GM19328 (cell line): Measurements from ENCODE around the gene IQCE.

Source experiments
- ATAC-seq: cut with Tn5 transposase; IDR thresholded peaks from one replicate; pipeline ENCODE4 v1.9.1; 2021; ENCODE audit warnings: mild to moderate bottlenecking, moderate library complexity; ENCODE audit not compliant: unreplicated experiment

Gene IQCE

DNA sequence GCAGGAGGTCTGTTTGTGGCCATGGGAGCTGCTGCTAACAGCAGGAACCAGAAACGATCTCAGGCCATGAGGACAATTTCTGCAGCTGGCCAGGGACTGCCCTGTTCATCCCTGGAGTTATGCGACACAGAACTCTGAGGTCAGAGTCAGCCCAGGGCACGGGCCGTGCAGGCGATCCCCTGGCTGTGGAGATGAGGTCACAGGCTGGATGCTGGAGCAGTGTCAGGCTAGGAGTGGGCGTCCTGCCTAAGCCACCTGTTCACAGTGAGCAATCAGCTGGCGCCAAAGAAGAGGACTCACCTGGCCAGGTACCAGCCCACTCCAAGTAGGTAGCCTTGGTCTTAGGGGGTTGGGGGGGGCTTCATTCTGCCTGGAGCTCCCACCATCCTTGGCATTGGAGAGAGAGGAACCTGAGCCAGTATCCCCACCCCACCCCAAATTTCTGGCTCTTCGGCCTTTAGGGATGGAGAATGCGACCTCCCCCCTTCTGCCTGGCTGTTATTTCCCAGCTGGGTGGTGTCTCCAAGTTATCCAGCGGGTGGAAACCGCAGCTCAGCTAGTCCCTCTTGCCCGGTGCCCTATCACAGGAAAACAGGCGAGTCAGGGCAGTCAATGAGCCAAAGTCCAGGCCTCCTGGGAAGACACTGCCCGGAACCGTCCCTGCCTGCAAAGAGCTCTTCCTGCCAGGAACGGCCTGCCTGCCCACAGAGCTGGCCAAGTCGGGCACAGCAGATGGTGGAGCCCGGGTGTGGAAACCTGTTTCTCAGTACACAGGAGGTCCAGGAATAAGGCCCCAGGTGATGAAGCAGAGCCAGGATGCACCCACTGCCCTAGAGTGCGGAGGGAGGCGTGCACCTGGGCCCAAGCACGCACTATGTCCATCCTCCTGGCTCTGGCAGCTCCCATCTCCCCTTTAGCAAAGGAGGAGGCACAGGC is 71.2 kb downstream of the IQCE start:
- ATAC-seq = no peak

DNA sequence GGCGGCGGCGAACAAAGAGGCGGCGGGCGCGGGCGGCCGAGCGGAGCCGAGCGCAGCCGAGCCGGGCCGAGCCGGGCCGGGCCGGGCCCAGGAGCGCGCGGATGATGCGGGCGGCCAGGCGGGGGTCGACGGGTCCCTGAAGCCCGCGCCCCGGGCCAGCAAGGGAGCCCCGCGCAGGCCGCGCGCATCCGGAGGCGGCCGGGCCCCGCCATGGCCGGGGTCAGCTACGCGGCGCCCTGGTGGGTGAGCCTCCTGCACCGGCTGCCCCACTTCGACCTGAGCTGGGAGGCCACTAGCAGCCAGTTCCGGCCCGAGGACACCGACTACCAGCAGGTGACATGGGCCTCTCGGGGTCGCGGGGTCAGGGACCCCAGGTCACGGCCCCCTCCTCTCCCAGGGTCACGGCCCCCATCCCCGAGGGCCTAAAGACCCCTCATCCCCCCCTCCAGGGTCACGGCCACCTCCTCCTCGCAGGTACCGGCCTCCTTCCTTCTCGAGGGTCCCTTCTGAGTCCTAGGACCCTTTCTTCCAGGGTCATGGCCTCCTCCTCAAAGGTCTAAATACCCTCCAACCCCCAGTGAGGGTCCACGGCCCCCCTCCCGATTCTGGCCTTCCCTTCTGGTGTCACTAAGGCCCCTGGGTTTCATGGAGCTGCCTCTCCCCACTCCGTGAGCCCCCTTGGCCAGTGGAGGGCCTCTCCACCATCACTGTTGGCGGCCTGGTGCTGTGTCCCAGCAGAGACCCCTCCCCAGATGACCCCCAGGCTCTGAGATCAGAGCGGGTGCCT is 73.4 kb downstream of the IQCE start, which contains the start of gene TTYH3:
TSS of gene TTYH3 (plus strand) at position 41 of the 787 bp plus-strand sequence. CDS start at position 211, 170 bp downstream.
- ATAC-seq = peak; percentile 23

DNA sequence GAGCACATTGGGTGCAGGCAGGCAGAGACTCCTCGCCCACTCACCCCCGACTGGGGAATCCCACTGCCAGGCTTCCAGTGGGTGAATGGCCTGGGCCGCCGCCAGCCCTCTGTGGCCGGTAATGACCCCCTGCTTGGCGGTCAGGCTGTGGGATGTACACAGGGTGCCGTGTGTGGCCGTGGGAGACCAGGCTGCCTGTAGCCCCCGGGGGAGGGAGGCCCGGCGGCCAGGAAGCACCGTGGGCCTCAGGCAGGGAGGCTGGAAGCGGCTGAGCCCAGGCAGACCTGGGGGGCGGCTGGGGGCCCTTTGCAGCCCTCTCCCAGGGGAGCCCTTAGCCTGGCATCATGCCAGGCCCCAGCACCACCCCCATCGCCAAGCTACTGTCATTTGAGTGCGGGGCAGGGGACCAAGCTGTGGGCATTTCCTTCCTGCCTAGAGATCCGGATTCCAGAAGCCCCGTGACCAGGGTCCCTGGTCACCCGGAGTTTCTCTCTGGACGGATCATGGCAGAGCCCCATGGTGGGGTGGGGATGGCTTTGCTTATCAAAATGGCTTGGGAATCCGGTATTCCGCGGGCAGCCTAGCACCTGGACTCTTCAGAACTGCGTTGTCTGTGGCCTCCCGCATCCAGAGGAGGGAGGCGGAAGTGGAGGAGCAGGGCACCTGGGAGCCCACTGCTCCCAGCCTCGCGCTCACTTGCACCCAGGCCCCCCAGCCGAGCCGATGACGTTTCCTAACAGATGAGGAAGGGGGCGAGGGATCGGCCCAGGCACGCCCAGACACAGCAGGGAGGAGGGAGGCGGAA is 74.2 kb downstream of the IQCE start:
- ATAC-seq = no peak

DNA sequence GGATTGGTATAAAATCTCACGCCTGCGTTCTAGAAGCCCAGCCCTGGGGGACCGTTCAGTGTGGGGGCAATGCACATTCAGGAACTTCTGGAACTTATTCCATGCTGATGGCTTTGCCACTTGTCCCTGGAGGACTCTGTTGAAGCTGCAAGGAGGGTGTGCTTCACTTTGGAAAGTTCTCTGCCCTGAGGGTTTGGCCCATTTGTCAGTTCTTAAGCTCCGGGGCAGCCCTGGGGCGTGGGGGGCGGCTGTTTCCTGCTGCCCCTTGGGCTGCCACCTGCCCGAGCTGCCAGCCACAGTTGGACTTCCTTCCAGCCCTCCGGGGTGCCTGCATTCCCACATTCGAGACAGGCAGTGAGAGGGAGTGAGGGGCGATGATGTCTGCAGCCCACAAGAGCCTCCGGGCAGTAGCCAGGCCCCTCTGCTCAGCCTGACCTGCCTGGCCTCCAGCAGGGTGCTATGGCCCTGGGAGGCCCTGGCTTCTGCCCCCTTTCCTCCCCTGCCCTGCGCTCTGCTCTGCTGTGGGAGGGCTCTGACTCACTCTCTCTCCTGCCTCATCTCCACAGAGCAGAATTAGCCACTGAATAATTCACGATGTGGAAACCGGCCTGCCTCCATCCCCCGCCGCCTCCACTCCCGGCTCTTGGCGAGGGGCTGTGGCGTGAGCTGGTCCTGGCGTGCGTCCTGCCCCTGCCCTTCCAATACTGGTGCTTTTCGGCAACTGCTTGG is 74.9 kb downstream of the IQCE start:
- no peak for ATAC-seq

DNA sequence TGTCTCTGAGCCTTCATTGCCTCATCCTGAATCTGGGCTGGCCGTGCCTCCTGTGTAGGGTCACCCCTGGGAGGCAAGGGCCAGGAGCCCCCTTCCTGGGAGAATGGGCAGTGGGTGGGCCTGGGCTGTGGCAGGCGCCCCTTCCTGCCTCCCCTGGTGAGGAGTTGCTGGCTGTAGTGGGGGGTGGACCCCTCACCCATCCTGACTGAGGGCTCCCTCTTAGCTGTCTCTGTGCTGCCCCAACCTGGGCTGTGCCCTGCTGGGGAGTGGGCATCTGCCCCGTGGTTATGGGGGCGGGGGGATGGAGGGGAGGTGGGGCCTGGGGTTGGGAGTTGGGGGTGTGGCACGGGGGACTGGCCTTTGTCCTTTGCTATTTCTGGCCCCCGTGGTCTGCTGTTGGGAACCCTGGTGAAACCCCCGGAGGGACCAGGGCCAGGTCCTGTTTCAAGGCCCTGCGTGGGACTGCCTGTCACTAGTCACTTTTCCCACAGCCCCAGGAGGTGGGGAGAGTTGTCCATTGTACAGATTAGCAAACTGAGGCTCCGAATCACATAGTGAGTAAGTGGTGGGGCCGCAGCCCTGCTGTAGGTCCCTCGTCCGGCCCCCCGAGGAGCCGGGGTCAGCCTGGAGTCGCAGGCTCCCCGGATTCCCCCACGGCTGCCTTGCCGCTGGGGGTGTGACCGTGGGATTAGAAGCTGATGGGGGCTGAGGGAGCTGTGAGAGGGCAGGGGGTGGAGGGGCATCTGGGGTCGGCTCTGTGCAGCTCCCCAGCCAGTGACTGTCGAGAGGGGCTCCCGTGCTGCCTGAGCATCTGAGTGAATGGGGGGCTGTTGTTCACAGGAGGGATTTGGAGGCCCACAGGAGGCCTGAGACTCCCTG is 75.7 kb downstream of the IQCE start:
- ATAC-seq = no peak

DNA sequence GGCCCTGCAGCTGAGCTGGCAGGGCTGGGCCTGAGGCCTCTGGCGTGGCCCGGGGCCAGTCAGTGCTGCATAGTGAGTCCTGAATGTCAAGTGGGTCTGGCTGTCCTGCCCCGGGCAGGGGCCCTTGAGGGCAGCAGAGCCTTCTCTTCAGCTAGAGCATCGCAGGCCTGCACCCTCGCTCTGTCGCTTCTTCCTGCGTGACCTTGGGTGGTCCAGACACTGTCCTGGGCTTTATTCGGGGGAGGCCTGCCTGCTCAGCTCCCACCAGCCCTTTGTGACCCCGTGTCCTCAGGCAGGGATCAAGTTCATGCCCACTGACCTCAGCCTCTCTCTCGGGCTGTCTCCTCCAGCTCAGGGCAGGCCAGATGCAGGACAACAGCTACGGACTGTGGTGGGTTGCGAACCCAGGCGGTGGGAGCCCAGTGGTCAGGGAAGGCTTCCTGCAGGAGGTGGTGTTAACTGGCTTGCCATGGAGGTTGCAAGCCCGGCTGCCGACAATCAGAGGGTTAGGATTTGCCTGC is 76.4 kb downstream of the IQCE start:
- ATAC-seq = no peak

DNA sequence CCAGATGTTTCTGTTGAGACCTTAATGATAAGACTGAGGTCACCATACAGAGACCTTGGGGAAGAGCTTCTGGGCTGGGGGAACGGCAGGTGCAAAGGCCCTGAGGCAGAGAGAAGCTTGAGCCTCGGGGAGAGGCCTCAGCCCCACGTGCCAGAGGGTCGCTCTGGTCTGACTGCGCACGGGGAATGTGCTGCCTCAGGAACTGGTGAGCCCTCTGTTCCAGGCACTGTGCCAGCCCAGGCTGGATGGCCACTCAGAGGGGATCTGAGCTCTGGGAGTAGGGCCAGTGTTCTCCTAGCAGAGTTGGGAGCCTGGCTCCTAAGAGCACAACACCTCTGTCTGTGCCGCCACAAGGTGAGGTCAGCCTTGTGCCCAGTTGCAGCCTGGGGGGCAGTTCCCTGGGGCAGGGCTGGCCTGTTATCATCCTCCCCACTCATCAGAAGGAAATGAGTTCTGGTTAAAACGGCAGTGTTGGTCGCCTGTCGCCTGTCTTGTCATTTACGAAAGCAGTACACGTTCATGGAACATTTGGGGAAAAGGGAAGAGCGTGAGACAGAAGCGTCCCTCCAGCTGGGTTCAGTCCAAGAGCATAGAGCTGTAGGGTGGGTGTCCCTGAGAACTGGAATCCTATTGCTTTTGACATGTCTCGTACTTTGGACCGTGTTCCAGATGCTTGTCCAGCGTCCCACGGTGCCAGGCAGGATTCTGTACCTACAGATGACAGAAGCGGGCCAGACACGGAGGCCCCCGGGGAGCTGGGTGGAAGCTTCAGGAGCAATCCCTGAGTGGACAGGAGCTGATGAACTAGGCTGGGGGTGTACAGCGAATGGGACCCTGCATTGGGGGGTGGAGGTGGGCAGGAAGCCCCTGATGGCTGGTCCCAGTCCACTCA is 77.3 kb downstream of the IQCE start:
- no peak for ATAC-seq

DNA sequence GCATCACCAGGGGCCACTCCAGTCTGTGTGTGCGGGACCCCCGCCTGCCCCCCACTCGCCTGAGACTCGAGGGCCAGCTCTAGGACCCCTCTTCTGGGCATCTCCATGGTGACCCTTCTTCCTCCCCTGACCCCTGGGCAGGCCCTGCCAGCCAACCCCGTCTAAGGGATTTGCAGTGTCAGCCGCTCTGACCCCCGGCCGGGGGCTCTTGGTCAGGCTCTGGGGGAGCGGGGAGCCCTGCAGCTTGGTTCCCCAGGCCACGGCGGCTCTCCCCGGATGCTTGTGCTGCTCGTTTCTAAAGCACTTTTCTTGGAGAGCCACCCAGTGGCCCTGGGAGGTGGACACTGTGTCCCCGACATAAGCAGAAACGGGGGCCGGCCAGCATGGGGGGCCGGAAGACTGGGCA is 78.3 kb downstream of the IQCE start:
- no peak for ATAC-seq

DNA sequence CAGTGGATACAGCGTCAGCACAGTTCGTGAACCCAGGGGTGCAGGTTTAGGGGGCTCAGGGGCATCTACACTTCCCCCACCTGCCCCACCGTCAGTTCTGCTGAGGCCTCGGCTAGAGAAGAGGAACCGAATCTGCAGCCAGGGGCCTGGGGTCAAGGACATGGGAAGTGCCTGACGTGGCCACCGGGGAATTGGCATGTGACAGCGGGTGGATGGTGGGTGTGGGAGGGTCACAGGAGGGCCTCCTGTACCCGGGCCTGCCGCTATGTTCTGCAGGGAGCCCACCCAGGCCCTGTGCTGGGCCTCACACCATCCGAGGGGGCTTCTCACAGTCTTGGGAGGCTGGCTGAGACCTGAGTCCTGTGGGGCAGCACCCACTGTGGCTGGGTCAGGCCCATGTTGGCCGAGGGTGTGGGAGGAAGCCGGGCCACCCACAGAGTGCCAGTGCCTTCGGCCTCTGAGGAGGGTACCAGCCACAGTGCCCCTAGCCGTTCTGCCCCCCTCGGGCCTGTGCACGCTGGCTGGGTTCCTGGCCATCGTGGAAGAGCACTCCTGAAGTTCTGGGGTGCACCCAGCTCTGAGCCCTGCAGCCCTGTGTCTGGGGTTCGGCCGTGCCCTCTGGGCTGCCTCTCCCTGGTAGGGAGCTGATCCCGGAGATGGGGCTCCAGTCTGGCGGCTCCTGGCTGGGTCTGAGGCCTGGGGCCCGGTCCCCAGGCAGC is 78.9 kb downstream of the IQCE start:
- no peak for ATAC-seq

DNA sequence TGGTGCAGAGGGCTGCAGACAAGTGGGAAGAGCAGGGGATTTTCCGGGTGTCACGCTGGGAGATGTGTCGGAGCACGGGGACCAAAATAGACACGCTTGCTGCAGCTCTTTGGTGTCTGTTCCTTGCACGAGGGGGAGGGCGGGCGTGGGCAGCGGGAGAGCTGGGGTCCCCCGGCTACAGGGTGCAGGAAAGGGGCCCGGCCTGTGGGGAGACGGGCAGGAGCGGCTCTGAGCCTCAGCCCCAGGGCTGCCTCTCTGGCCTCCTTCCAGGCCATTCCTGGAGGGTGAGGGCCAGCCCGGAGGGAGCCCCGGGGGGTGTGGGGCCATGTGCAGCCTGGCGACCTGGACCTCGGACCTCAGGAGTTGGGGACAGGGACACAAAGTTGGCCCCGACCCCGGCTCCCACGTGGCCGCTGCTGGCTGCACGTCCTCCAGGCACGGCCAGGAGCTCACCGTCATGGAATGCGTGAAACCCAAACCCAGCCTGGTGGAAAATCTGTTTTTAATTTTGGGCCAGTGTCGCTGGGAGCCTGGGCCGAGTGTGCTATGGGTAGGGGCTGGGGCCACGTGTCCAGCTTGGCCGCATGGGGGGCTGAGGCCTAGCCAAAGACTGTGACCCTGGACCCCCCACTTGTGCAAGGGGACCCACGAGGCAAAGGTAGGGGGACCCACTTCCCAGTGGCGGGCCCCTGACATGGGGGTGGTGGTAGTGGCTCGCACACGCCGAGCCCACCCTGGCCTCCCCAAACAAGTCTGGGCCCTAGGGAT is 79.6 kb downstream of the IQCE start:
- no peak for ATAC-seq

DNA sequence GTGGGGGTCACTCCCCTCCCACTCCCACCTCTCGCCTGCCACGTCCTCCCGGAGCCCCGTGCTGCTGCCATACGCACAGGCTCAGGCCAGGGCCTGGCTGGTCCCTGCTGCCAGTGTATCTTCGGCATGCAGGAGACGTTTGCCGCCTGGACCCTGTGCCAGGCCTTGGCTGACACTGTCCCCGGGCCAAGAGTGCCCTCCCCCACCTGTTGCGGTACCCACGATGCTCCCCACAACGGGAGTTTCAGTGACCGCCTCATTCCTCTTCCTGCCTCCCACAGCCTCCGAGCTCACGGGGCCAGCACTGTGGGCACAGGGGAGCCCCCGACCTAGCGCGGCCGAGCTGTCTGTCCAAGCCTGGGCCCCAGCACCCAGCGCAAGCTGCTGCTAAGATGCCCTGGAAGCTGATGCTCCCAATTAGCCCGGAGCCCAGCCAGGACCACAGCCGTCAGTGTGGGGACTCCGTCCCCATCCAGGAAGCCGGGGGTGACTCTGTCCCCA is 80.5 kb downstream of the IQCE start:
- ATAC-seq = no peak

DNA sequence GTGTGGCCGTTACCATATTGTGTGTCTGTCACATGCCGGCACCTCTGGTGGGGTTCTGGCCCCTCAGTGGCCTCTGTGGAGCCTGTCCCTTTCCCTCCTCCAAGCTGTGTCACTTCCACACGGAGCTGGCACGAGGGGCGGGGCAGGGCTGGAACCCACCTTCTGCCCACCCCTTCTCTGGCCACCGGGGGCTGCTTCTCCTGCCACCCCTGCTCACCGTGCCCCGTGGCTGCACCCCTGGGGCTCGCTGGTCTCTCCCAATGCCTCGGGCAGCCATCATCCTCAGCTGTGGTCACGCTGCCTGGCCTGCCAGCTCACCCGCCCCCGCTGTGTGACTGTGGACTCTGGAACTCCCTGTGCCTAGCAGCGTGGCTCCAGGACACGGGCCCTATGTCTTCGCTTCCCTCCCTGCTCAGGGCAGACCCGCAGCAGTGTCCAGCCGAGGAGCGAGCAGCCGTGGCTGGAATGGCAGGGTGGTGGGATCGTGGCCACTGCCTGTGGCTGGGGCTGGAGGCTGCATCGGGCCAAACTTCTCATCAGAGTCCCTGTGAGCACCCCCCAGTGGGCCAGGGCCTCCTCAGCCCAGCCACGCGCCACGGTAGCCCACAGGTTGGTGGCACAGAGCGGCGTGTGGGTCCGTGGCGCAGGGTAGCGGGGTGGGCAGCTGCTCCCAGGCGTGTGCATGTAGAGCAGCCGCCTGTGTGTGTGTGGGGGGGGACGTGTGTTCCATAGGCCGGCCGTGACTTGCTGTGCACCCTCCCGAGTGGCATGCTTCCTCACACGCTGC is 81.1 kb downstream of the IQCE start:
- ATAC-seq = no peak

DNA sequence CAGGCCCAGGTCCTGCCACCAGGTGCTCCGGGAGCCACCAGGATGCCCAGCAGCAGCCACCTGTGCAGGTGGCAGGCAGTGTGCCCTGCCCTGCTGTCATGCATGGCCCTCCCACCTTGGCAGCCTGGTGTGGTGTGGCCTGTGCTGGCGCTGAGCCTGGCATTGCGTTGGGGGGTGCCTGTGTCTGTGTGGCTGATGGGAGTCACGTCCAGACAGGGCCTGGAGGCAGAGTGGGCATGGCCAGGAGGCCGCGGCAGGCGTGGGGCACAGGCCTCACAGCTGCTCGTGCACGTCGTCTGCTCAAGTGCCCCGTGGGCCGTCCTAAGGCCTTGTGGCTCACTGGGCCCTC is 81.7 kb downstream of the IQCE start:
- ATAC-seq = no peak

DNA sequence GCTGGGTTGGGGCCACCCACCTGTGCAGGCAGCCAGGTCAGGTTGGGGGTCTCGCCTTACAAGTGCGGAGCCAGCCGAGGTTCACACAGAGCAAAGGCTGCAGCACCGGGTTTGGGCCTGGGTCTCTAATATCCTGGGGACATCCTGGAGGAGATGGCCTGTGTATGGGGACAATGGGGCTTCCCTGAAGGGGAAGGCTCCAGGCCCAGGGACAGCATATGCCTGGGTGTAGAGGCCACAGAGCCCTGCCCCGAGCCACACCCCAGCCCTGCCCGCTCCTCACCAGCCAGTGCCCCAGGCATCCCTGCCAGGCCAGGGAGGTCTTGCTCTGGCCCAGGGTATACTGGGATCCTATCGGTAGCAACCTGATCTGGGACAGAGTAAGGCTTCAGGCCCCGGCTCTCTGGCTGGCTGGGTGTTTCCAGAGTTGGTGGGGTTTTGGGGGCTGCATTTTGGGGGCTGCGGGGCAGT is 82.1 kb downstream of the IQCE start:
- ATAC-seq = no peak
